Effector memory CD4-positive, alpha-beta T cell (primary cell): ENCODE results near the gene REPS2.

Experiments used
- DNase-seq, 3 donors: peaks; one replicate each; pipeline ENCODE4 v3.0.0-alpha.2; 2020
- H3K27ac ChIP-seq: 2 replicates; pipeline ENCODE4 v1.7.0; 2013; ENCODE audit warnings: mild to moderate bottlenecking, low read length, moderate library complexity; ENCODE audit not compliant: insufficient read depth, poor library complexity, severe bottlenecking
- H3K27me3 ChIP-seq: replicated peaks from 2 replicates; pipeline ENCODE4 v1.7.0; 2013; ENCODE audit warnings: mild to moderate bottlenecking, low read length; ENCODE audit not compliant: insufficient read depth, control insufficient read depth, poor library complexity, severe bottlenecking
- H3K36me3 ChIP-seq: 2 replicates; pipeline ENCODE4 v1.7.0; 2013; ENCODE audit warnings: mild to moderate bottlenecking, low read length, moderate library complexity; ENCODE audit not compliant: control insufficient read depth, insufficient read depth
- H3K4me1 ChIP-seq: 2 replicates; pipeline ENCODE4 v1.7.0; 2013; ENCODE audit warnings: low read length, mild to moderate bottlenecking; ENCODE audit not compliant: control insufficient read depth, insufficient read depth, poor library complexity, severe bottlenecking
- H3K4me3 ChIP-seq: 2 replicates; pipeline ENCODE4 v1.7.0; 2013; ENCODE audit warnings: low read length, low read depth, mild to moderate bottlenecking; ENCODE audit not compliant: insufficient read depth, poor library complexity, severe bottlenecking
- H3K9me3 ChIP-seq: 2 replicates; pipeline ENCODE4 v1.7.0; 2013; ENCODE audit warnings: mild to moderate bottlenecking, low read length, moderate library complexity; ENCODE audit not compliant: control insufficient read depth

Gene REPS2

GRCh38 chrX:16992951-16993350 lies 46.5 kb downstream of the REPS2 start:
- Histone ChIP-seq H3K4me3 (no peak overlapping the region), H3K4me1 (no peaks in the 10 kb centered on the region), H3K36me3 (no peaks in the 10 kb centered on the region), H3K27me3 (no peaks in the 10 kb centered on the region), H3K27ac (no peak overlapping the region), H3K9me3 (no peaks in the 10 kb centered on the region)
- no peak for DNase-seq

- Histone ChIP-seq H3K9me3 (no peaks in the 10 kb centered on the region), H3K4me1 (no peaks in the 10 kb centered on the region), H3K4me3 (no peak overlapping the region), H3K27me3 (no peaks in the 10 kb centered on the region), H3K27ac (no peak overlapping the region), H3K36me3 (no peaks in the 10 kb centered on the region)
- DNase-seq = no peak
Measured at GRCh38 chrX:16993791-16994318, 47.4 kb downstream of the REPS2 start.

GRCh38 chrX:16994736-16995135 lies 48.3 kb downstream of the REPS2 start:
- H3K4me3 ChIP-seq = no peak overlapping the region
- no peaks in the 10 kb centered on the region for H3K9me3 ChIP-seq
- no peaks in the 10 kb centered on the region for H3K27me3 ChIP-seq
- H3K36me3 ChIP-seq = no peaks in the 10 kb centered on the region
- DNase-seq = no peak
- no peaks in the 10 kb centered on the region for H3K4me1 ChIP-seq
- H3K27ac ChIP-seq = no peak overlapping the region

- Histone ChIP-seq H3K36me3 (no peaks in the 10 kb centered on the region), H3K9me3 (no peaks in the 10 kb centered on the region), H3K27ac (no peak overlapping the region), H3K4me3 (no peak overlapping the region), H3K4me1 (no peaks in the 10 kb centered on the region), H3K27me3 (no peaks in the 10 kb centered on the region)
- DNase-seq = no peak
Measured at GRCh38 chrX:16997313-16997712, 50.9 kb downstream of the REPS2 start.

- Histone ChIP-seq H3K9me3 (no peaks in the 10 kb centered on the region), H3K4me1 (no peaks in the 10 kb centered on the region), H3K36me3 (no peaks in the 10 kb centered on the region), H3K4me3 (no peak overlapping the region), H3K27ac (no peak overlapping the region), H3K27me3 (no peaks in the 10 kb centered on the region)
- DNase-seq = no peak
Measured at GRCh38 chrX:16999275-16999674, 52.8 kb downstream of the REPS2 start.

GRCh38 chrX:17000751-17001150 lies 54.3 kb downstream of the REPS2 start:
- no peak overlapping the region for H3K4me3 ChIP-seq
- no peak for DNase-seq
- H3K4me1 ChIP-seq = no peaks in the 10 kb centered on the region
- no peak overlapping the region for H3K27ac ChIP-seq
- no peaks in the 10 kb centered on the region for H3K9me3 ChIP-seq
- no peaks in the 10 kb centered on the region for H3K36me3 ChIP-seq
- no peaks in the 10 kb centered on the region for H3K27me3 ChIP-seq

GRCh38 chrX:17005712-17006368 lies 59.4 kb downstream of the REPS2 start:
- H3K27ac ChIP-seq = no peak overlapping the region
- no peaks in the 10 kb centered on the region for H3K36me3 ChIP-seq
- H3K9me3 ChIP-seq = no peaks in the 10 kb centered on the region
- H3K27me3 ChIP-seq = no peaks in the 10 kb centered on the region
- no peak overlapping the region for H3K4me3 ChIP-seq
- no peak for DNase-seq
- no peaks in the 10 kb centered on the region for H3K4me1 ChIP-seq

- Histone ChIP-seq H3K9me3 (no peaks in the 10 kb centered on the region), H3K4me1 (no peaks in the 10 kb centered on the region), H3K27me3 (no peaks in the 10 kb centered on the region), H3K4me3 (no peak overlapping the region), H3K36me3 (no peaks in the 10 kb centered on the region), H3K27ac (no peak overlapping the region)
- no peak for DNase-seq
Measured at GRCh38 chrX:17007134-17007768, 60.8 kb downstream of the REPS2 start.

GRCh38 chrX:17009856-17010625 lies 63.6 kb downstream of the REPS2 start:
- DNase-seq = no peak
- Histone ChIP-seq H3K4me3 (no peak overlapping the region), H3K36me3 (no peaks in the 10 kb centered on the region), H3K4me1 (no peaks in the 10 kb centered on the region), H3K9me3 (no peaks in the 10 kb centered on the region), H3K27ac (no peak overlapping the region), H3K27me3 (no peaks in the 10 kb centered on the region)

GRCh38 chrX:17012465-17012864 lies 66.0 kb downstream of the REPS2 start:
- H3K27me3 ChIP-seq = no peaks in the 10 kb centered on the region
- DNase-seq = no peak
- no peaks in the 10 kb centered on the region for H3K4me1 ChIP-seq
- no peak overlapping the region for H3K4me3 ChIP-seq
- no peaks in the 10 kb centered on the region for H3K36me3 ChIP-seq
- H3K9me3 ChIP-seq = no peaks in the 10 kb centered on the region
- H3K27ac ChIP-seq = no peak overlapping the region
